ENCODE data around the gene HDLBP. TPM values are rescaled to one million over a fixed set of nuclear protein-coding genes. Genes with fewer than 3 reads are reported as not detected.
A peak's percentile ranks its signal among the peaks of the same experiment; 100 is the strongest.
"Not testable (repeated sequence)": the region's sequence is repeated elsewhere in the genome, so short reads cannot be mapped to it uniquely, and the experiment has no call there.

The HDLBP gene
- total and polyA plus RNA-seq, 2 donors = 85.1 to 111 TPM

DNA sequence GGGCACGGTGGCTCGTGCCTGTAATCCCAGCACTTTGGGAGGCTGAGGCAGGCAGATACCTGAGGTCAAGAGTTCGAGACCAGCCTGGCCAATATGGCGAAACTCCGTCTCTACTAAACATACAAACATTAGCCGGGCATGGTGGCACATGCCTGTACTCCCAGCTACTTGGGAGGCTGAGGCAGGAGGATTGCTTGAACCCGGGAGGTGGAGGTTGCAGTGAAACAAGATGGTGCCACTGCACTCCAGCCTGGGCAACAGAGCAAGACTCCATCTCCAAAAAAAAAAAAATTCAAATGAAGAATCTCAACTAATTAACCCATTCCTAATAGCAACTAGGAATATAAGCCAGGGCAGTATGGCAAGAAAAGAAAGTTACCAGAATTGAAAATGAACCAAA lies 37.2 kb downstream of the HDLBP start:
- H3K4me3 ChIP-seq (ENCODE audit: low read length in 2 of 2); H3K27me3 ChIP-seq (ENCODE audit: control insufficient read depth in 2 of 2, insufficient read depth in 1 of 2, low read length in 1 of 2); H3K9me3 ChIP-seq (ENCODE audit: control insufficient read depth in 2 of 2, insufficient read depth in 1 of 2, low read length in 1 of 2); DNase-seq (ENCODE audit: low read depth in 6 of 9, low spot score in 9 of 9); H3K27ac ChIP-seq (ENCODE audit: low read depth in 1 of 2, low read length in 1 of 2); H3K36me3 ChIP-seq (ENCODE audit: control insufficient read depth in 2 of 2, insufficient read depth in 2 of 2, low read length in 1 of 2): not testable (repeated sequence)
- H3K4me1 ChIP-seq (ENCODE audit: control insufficient read depth in 2 of 2, insufficient read depth in 2 of 2, low read length in 2 of 2) = peaks cover 0 to 15% of the 10 kb centered on the region in 2 donors
- WGBS = over 99% methylated on average over 7 of the region's 7 CpGs

DNA sequence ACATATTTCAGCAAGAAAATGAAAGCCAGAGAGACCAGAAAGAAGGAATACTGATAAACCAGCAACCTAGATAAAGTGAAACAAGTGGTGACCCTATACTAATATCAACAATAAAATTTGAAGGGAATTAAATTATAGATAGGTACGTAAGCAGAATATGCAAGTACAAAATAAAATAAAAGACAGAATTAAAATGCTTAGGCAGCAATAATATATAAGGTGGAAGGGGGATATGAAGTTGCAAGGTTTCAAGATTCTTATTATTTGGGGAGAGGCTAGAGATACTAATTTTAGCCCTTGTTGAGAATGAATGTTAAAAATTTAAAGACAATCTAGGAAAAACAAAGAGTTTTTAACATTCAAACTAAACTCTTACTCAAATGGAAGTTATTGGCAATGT lies 39.6 kb downstream of the HDLBP start:
- no peak for DNase-seq (ENCODE audit: low read depth in 6 of 9, low spot score in 9 of 9)
- H3K9me3 ChIP-seq (ENCODE audit: control insufficient read depth in 2 of 2, insufficient read depth in 1 of 2, low read length in 1 of 2) = no peaks in the 10 kb centered on the region
- no peaks in the 10 kb centered on the region for H3K36me3 ChIP-seq (ENCODE audit: control insufficient read depth in 2 of 2, insufficient read depth in 2 of 2, low read length in 1 of 2)
- peaks cover 3 to 25% of the 10 kb centered on the region in 2 donors for H3K4me1 ChIP-seq (ENCODE audit: control insufficient read depth in 2 of 2, insufficient read depth in 2 of 2, low read length in 2 of 2)
- H3K4me3 ChIP-seq (ENCODE audit: low read length in 2 of 2) = no peak overlapping the region
- WGBS = 98% methylated on average over 1 of the region's 1 CpG
- no peak overlapping the region for H3K27ac ChIP-seq (ENCODE audit: low read depth in 1 of 2, low read length in 1 of 2)
- peaks cover 2 to 17% of the 10 kb centered on the region in 2 donors for H3K27me3 ChIP-seq (ENCODE audit: control insufficient read depth in 2 of 2, insufficient read depth in 1 of 2, low read length in 1 of 2)

DNA sequence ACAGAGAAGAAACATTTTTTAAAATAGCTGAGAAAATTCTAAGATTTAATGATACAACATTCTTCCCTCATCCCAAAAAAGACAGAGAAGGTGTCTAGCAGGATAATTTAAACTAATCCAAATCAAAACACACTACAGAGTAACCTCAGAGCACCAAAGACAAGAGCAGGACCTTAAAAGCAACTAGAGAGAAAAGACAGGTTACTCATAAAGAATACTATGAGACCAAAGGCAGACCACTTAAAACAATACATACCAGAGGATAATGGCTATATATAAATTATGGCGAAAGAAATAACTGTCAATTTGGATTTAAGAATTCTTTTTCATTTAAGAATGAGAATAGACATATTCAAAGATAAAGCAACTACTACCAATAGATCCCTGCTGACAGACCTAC lies 40.0 kb downstream of the HDLBP start:
- no peak overlapping the region for H3K4me3 ChIP-seq (ENCODE audit: low read length in 2 of 2)
- WGBS = 97% methylated on average over 1 of the region's 1 CpG

DNA sequence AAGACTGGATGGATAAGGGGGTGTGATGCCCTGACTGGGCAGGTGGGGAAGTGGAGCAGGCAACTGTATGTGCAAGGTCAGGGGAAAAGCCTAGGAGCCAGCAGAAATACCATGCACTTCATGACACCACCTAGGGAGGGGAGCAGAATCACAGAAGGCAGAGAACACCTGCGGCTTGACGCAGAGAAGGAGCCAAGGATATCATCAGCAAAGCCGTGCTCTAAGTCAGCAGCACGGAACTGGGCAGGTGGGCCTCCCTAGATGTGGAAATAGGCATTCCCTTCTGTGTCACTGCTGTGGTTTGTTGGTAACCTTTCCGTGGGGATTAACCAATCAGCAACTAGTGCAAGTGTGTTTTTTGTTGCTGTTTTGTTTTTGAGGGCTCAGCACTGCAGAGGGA lies 41.3 kb downstream of the HDLBP start:
- peaks cover 0 to 2% of the 10 kb centered on the region in 2 donors for H3K36me3 ChIP-seq (ENCODE audit: control insufficient read depth in 2 of 2, insufficient read depth in 2 of 2, low read length in 1 of 2)
- peak in 2 of 9 donors; percentile 17 to 43 for DNase-seq (ENCODE audit: low read depth in 6 of 9, low spot score in 9 of 9)
- no peak overlapping the region for H3K4me3 ChIP-seq (ENCODE audit: low read length in 2 of 2)
- WGBS = 84% methylated on average over 5 of the region's 5 CpGs
- H3K27ac ChIP-seq (ENCODE audit: low read depth in 1 of 2, low read length in 1 of 2) = no peak overlapping the region
- peaks cover 2 to 17% of the 10 kb centered on the region in 2 donors for H3K27me3 ChIP-seq (ENCODE audit: control insufficient read depth in 2 of 2, insufficient read depth in 1 of 2, low read length in 1 of 2)
- peaks cover 3 to 28% of the 10 kb centered on the region in 2 donors for H3K4me1 ChIP-seq (ENCODE audit: control insufficient read depth in 2 of 2, insufficient read depth in 2 of 2, low read length in 2 of 2)
- no peaks in the 10 kb centered on the region for H3K9me3 ChIP-seq (ENCODE audit: control insufficient read depth in 2 of 2, insufficient read depth in 1 of 2, low read length in 1 of 2)

More for the DNA sequence above, 40.0 kb downstream of the HDLBP start:
- no peak for DNase-seq (ENCODE audit: low read depth in 6 of 9, low spot score in 9 of 9)
- Histone ChIP-seq H3K4me1 (ENCODE audit: control insufficient read depth in 2 of 2, insufficient read depth in 2 of 2, low read length in 2 of 2) (peaks cover 3 to 27% of the 10 kb centered on the region in 2 donors), H3K27me3 (ENCODE audit: control insufficient read depth in 2 of 2, insufficient read depth in 1 of 2, low read length in 1 of 2) (peaks cover 2 to 17% of the 10 kb centered on the region in 2 donors), H3K36me3 (ENCODE audit: control insufficient read depth in 2 of 2, insufficient read depth in 2 of 2, low read length in 1 of 2) (no peaks in the 10 kb centered on the region), H3K9me3 (ENCODE audit: control insufficient read depth in 2 of 2, insufficient read depth in 1 of 2, low read length in 1 of 2) (no peaks in the 10 kb centered on the region), H3K27ac (ENCODE audit: low read depth in 1 of 2, low read length in 1 of 2) (no peak overlapping the region)

DNA sequence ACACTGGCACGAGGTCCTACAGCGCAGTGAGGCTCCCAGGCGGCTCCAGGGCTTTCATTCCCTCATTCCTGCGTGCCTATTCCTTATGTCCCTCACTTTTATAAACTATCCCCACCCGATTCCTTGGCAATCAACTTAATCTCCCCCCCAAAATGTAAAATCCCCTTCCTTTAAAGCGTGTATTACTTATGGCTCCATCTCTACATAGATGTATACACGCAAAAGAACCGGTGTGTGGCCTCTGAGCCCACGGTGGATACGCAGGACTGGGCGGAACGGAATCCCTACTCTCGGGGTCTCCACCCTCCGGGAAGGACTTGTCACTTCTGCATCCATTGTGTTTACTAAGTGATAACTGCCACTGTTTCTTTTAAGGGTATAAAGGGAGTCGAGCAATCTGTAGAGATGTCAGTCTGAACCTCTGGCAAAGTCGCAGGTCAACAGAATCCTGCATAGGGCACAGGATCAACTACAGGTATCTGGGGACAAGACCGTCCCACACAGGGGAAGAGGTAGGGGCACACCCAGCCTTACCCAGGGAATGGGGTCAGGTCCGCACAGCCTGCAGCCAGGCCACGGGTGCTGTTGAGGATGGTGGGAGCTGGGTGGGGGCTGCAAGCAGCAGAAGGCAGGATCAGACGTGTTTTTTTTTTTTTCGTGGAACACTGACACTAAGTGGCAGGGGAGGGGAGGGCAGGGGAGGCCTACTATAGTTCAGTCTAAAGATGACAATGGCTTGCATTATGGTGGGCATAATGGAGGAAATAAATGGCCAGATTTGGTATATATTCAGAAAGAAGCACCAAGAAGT lies 42.1 kb downstream of the HDLBP start:
- Histone ChIP-seq H3K27ac (ENCODE audit: low read depth in 1 of 2, low read length in 1 of 2) (no peak overlapping the region), H3K4me1 (ENCODE audit: control insufficient read depth in 2 of 2, insufficient read depth in 2 of 2, low read length in 2 of 2) (peaks cover 3 to 28% of the 10 kb centered on the region in 2 donors), H3K27me3 (ENCODE audit: control insufficient read depth in 2 of 2, insufficient read depth in 1 of 2, low read length in 1 of 2) (peaks cover 2 to 17% of the 10 kb centered on the region in 2 donors), H3K36me3 (ENCODE audit: control insufficient read depth in 2 of 2, insufficient read depth in 2 of 2, low read length in 1 of 2) (peaks cover 0 to 3% of the 10 kb centered on the region in 2 donors), H3K9me3 (ENCODE audit: control insufficient read depth in 2 of 2, insufficient read depth in 1 of 2, low read length in 1 of 2) (no peaks in the 10 kb centered on the region), H3K4me3 (ENCODE audit: low read length in 2 of 2) (peak overlapping the region; percentile 25 to 64)
- no peak for DNase-seq (ENCODE audit: low read depth in 6 of 9, low spot score in 9 of 9)
- WGBS = 82% methylated on average over 21 of the region's 21 CpGs

DNA sequence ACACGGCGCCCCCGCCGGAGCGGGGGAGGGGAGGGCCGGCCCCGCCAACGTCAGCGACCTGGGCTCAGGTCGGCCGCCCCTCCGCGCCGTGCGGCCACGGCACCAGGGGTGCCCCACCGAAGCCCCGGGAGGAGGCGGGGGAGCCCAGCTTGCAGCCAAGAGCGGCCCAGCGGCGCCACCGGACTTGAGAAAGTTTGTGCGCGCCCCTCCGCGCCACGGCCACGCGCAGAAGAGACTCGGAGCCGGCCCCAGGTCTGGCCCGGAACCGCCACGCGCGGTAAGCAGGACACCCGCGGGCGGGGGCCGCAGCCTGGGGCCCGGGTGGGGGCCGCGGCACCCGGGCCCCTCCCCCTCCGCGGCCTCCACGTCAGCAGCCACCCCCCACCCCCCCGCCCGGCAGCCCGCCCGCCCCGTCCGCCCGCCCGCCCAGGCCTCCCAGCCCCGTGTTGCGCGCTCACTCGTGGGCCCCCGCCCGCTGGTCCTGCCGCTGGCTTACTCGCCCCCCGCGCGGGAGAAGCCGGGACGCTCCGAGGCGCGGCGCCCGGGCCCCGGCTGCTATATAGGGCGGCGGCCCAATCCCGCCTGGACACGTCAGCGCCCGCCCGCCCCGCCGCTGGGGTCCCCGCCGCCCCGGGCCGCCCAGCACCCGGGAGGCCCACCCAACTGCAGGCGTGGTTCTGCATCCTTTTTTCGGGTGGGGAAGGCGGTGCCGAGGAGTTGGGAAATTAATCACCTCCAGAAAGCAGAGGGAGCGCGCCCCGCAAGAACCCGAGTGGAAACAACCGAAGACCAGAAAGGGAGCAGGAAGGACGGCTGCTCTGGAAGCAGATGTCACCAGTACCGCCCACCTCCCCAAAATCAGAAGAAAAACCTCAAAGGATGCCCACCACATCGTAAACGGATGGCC lies 42.9 kb downstream of the HDLBP start:
- 2% methylated on average over 102 of the region's 102 CpGs for WGBS
- peak in 4 of 9 donors; percentile 16 to 43 (median 20) for DNase-seq (ENCODE audit: low read depth in 6 of 9, low spot score in 9 of 9)

DNA sequence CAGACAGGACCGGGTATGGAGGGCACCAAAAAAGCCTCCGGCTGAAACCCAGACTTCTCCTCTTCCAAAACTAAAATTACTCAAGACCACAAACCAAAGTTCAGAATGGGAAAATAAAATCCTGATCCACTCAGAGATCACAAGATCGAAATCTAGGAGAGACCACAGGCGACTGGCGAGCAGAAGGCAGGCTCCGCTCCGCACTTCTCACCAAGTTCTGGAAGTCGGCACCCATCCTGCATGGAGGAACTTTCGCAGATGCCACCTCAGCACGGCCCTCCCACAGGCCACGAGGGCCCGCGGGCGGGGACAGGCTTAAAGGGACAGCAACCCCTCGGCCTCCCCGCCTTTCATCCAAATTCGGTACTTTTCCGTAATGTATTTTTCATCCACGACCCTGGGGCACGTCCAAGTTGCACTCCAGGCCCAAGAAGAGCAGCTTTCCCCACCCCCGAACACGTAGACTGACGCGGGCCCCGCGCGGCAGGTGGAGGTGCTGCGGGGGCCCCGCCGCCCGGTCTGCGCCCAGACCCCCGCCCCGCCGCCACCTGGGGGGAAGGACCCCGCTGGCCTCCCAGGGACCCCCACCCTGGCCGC lies 43.7 kb downstream of the HDLBP start:
- Histone ChIP-seq H3K4me1 (ENCODE audit: control insufficient read depth in 2 of 2, insufficient read depth in 2 of 2, low read length in 2 of 2) (peaks cover 3 to 28% of the 10 kb centered on the region in 2 donors), H3K27me3 (ENCODE audit: control insufficient read depth in 2 of 2, insufficient read depth in 1 of 2, low read length in 1 of 2) (peaks cover 2 to 17% of the 10 kb centered on the region in 2 donors), H3K9me3 (ENCODE audit: control insufficient read depth in 2 of 2, insufficient read depth in 1 of 2, low read length in 1 of 2) (no peaks in the 10 kb centered on the region), H3K27ac (ENCODE audit: low read depth in 1 of 2, low read length in 1 of 2) (peak overlapping the region in 1 of 2 donors; percentile 54), H3K4me3 (ENCODE audit: low read length in 2 of 2) (peak overlapping the region; percentile 44 to 64), H3K36me3 (ENCODE audit: control insufficient read depth in 2 of 2, insufficient read depth in 2 of 2, low read length in 1 of 2) (peaks cover 3 to 5% of the 10 kb centered on the region in 2 donors)
- 1% methylated on average over 37 of the region's 37 CpGs for WGBS
- DNase-seq (ENCODE audit: low read depth in 6 of 9, low spot score in 9 of 9) = peak in 3 of 9 donors; percentile 22 to 48 (median 27)

More for the DNA sequence above, 42.9 kb downstream of the HDLBP start:
- peaks cover 2 to 17% of the 10 kb centered on the region in 2 donors for H3K27me3 ChIP-seq (ENCODE audit: control insufficient read depth in 2 of 2, insufficient read depth in 1 of 2, low read length in 1 of 2)
- H3K36me3 ChIP-seq (ENCODE audit: control insufficient read depth in 2 of 2, insufficient read depth in 2 of 2, low read length in 1 of 2) = peaks cover 3 to 5% of the 10 kb centered on the region in 2 donors
- H3K27ac ChIP-seq (ENCODE audit: low read depth in 1 of 2, low read length in 1 of 2) = peak overlapping the region in 1 of 2 donors; percentile 54
- peak overlapping the region; percentile 25 to 64 for H3K4me3 ChIP-seq (ENCODE audit: low read length in 2 of 2)
- no peaks in the 10 kb centered on the region for H3K9me3 ChIP-seq (ENCODE audit: control insufficient read depth in 2 of 2, insufficient read depth in 1 of 2, low read length in 1 of 2)
- peaks cover 3 to 28% of the 10 kb centered on the region in 2 donors for H3K4me1 ChIP-seq (ENCODE audit: control insufficient read depth in 2 of 2, insufficient read depth in 2 of 2, low read length in 2 of 2)

DNA sequence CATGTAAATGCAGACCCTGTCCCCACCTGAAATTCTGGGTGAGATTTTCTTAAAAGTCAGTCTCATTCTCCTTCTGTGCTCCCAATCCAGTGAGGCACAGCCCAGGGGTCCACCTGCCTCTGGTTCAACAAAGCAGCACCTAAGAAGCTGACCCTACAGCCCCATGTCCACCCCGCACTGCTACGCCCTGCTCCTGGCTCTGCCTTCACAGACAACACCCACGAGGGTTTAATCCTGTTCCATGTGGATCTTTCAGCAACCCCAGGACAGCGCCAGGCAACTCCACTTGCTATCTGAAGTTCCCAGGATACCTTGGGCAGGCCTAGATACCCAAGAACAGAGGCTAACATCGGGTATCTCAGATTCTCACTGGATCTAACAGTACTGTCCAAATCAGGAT lies 44.9 kb downstream of the HDLBP start:
- WGBS = 96% methylated on average over 5 of the region's 5 CpGs
- no peaks in the 10 kb centered on the region for H3K9me3 ChIP-seq (ENCODE audit: control insufficient read depth in 2 of 2, insufficient read depth in 1 of 2, low read length in 1 of 2)
- peaks cover 7 to 18% of the 10 kb centered on the region in 2 donors for H3K36me3 ChIP-seq (ENCODE audit: control insufficient read depth in 2 of 2, insufficient read depth in 2 of 2, low read length in 1 of 2)
- H3K27ac ChIP-seq (ENCODE audit: low read depth in 1 of 2, low read length in 1 of 2) = no peak overlapping the region
- no peak overlapping the region for H3K4me3 ChIP-seq (ENCODE audit: low read length in 2 of 2)
- H3K27me3 ChIP-seq (ENCODE audit: control insufficient read depth in 2 of 2, insufficient read depth in 1 of 2, low read length in 1 of 2) = peaks cover 2 to 17% of the 10 kb centered on the region in 2 donors
- no peak for DNase-seq (ENCODE audit: low read depth in 6 of 9, low spot score in 9 of 9)
- H3K4me1 ChIP-seq (ENCODE audit: control insufficient read depth in 2 of 2, insufficient read depth in 2 of 2, low read length in 2 of 2) = peaks cover 3 to 28% of the 10 kb centered on the region in 2 donors

Data from thymus (tissue), 11 donors.